ENCODE results near the gene SLC24A1. TPM values are rescaled to one million over a fixed set of nuclear protein-coding genes. Genes with fewer than 3 reads are reported as not detected.

The SLC24A1 gene
- total RNA-seq, 3 donors from 2014 or later (not counting 1 experiment from before 2014, with no cell fraction given), result 6.9 to 12.5 (median 7.8) TPM

DNA sequence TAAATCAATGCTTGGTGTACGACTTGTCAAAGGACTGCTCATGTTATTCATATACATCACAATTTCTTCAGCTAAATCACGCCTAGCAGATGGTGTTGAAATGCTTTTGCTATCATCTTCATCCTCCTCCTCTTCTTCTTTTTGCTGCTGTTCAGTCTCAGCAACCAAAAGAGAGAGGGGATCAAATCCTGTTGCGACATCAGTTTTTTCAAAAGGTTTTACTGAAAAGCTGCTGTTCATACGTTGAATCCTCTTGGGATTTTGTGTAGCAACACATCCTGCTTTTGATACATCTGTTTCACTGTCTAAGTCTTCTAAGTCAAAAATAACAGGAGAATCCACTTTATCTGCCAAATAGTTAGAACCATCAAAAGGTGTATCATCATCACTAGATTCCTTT lies 69.0 kb downstream of the SLC24A1 start:
- Histone ChIP-seq H3K9me3 (ENCODE audit: control insufficient read depth, insufficient read depth, low read length) (no peaks in the 10 kb centered on the region), H3K27me3 (ENCODE audit: control insufficient read depth, insufficient read depth, low read length) (no peaks in the 10 kb centered on the region), H3K4me3 (ENCODE audit: low read length) (no peak overlapping the region), H3K36me3 (ENCODE audit: control insufficient read depth, insufficient read depth, low read length) (peaks cover 56% of the 10 kb centered on the region), H3K4me1 (ENCODE audit: control insufficient read depth, insufficient read depth, low read length) (no peaks in the 10 kb centered on the region), H3K27ac (ENCODE audit: low read length) (no peak overlapping the region)
- no peaks in the 10 kb centered on the region for H3K27me3 Mint-ChIP-seq (ENCODE audit: low read depth in 2 of 2)
- H3K27ac Mint-ChIP-seq, result no peak overlapping the region
- DNase-seq (no peak), ATAC-seq (no peak)
- H3K9me3 Mint-ChIP-seq, result no peaks in the 10 kb centered on the region
- H3K36me3 Mint-ChIP-seq, result peaks cover 40% of the 10 kb centered on the region
- no peak overlapping the region for H3K4me3 Mint-ChIP-seq
- TF ChIP-seq, protein P1, sequence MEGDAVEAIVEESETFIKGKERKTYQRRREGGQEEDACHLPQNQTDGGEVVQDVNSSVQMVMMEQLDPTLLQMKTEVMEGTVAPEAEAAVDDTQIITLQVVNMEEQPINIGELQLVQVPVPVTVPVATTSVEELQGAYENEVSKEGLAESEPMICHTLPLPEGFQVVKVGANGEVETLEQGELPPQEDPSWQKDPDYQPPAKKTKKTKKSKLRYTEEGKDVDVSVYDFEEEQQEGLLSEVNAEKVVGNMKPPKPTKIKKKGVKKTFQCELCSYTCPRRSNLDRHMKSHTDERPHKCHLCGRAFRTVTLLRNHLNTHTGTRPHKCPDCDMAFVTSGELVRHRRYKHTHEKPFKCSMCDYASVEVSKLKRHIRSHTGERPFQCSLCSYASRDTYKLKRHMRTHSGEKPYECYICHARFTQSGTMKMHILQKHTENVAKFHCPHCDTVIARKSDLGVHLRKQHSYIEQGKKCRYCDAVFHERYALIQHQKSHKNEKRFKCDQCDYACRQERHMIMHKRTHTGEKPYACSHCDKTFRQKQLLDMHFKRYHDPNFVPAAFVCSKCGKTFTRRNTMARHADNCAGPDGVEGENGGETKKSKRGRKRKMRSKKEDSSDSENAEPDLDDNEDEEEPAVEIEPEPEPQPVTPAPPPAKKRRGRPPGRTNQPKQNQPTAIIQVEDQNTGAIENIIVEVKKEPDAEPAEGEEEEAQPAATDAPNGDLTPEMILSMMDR (IDR thresholded peaks at IDR 0.05), result no peak
- WGBS (ENCODE audit: insufficient coverage), result 88% methylated on average over 4 of the region's 4 CpGs
- no peaks in the 10 kb centered on the region for H3K4me1 Mint-ChIP-seq
- intact Hi-C loops (cut with micrococcal nuclease), result no loop called here

DNA sequence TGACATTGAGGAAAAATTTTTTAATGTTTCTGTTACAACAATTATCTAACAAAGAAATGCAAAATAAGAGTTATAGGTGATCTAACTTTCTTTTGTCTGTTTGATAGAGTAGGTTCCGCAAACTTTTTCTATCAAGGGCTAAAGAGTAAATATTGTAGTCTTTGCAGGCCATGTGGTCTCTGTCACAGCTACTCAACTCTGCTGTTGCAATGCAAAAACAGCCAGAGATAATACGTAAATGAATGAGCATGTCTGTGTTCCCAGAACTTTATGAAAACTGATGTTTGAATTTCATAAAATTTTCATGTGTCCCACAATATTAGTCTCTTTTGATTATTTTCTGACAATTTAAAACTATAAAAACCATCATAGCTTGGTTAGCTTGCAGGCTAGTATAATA lies 73.3 kb downstream of the SLC24A1 start:
- ATAC-seq (no peak), DNase-seq (no peak)
- peaks cover 56% of the 10 kb centered on the region for H3K36me3 ChIP-seq (ENCODE audit: control insufficient read depth, insufficient read depth, low read length)
- H3K27me3 ChIP-seq (ENCODE audit: control insufficient read depth, insufficient read depth, low read length), result no peaks in the 10 kb centered on the region
- Mint-ChIP-seq H3K27me3 (ENCODE audit: low read depth in 2 of 2) (no peaks in the 10 kb centered on the region), H3K9me3 (no peaks in the 10 kb centered on the region), H3K4me3 (no peak overlapping the region), H3K36me3 (peaks cover 13% of the 10 kb centered on the region), H3K27ac (no peak overlapping the region), H3K4me1 (no peaks in the 10 kb centered on the region)
- WGBS (ENCODE audit: insufficient coverage), result 100% methylated on average over 2 of the region's 2 CpGs
- TF ChIP-seq, protein P1 (IDR thresholded peaks at IDR 0.05), result no peak
- no peaks in the 10 kb centered on the region for H3K9me3 ChIP-seq (ENCODE audit: control insufficient read depth, insufficient read depth, low read length)
- H3K4me1 ChIP-seq (ENCODE audit: control insufficient read depth, insufficient read depth, low read length), result no peaks in the 10 kb centered on the region
- H3K27ac ChIP-seq (ENCODE audit: low read length), result no peak overlapping the region
- intact Hi-C loops (cut with micrococcal nuclease), result no loop called here
- H3K4me3 ChIP-seq (ENCODE audit: low read length), result no peak overlapping the region

Other genes with a start within 250 kb of the SLC24A1 start
- gene IGDCC3, start 243.9 kb upstream of the SLC24A1 start, total RNA-seq, result not detected
- gene IGDCC4, start 199.0 kb upstream of the SLC24A1 start, total RNA-seq, result under 1 TPM; 0.07 to 0.25 (median 0.09) TPM
- 10 to 100 TPM; 51.7 to 64.8 (median 62.4) TPM for gene DPP8, start 104.2 kb upstream of the SLC24A1 start, total RNA-seq
- 10 to 100 TPM; 13.5 to 24.7 (median 15.1) TPM for gene HACD3, start 91.5 kb upstream of the SLC24A1 start, total RNA-seq
- 10 to 100 TPM; 23.5 to 33.6 (median 26.4) TPM for gene INTS14, start 10.8 kb upstream of the SLC24A1 start, total RNA-seq
- gene DENND4A, start 170.4 kb downstream of the SLC24A1 start, total RNA-seq, result 10 to 100 TPM; 65.8 to 84.6 (median 66.1) TPM
- gene RAB11A, start 247.6 kb downstream of the SLC24A1 start, total RNA-seq, result 10 to 100 TPM; 84.7 to 97.1 (median 87.5) TPM

All from natural killer cell (primary cell).